Uterus (tissue), 4 donors: ENCODE results near the gene ZHX3. TPM values are rescaled to one million over a fixed set of nuclear protein-coding genes. Genes with fewer than 3 reads are reported as not detected.

ENCODE experiments used
- DNase-seq, 2 donors: peaks; one replicate each; pipeline ENCODE4 v3.0.0-alpha.2; 2019 to 2020
- H3K27ac ChIP-seq, 2 donors: fragments of 200-600 bp; sonication (generic); 1 replicate in 1 of 2; 2 replicates in 1 of 2; pipeline ENCODE4 v1.5.1; 2016 to 2018
- H3K27me3 ChIP-seq, 2 donors: fragments of 200-600 bp; sonication (generic); one replicate each; pipeline ENCODE4 v1.5.1; 2018 to 2019; ENCODE audit warnings: control low read depth in 1 of 2
- H3K36me3 ChIP-seq, 2 donors: fragments of 200-600 bp; sonication (generic); one replicate each; pipeline ENCODE4 v1.5.1; 2019; ENCODE audit warnings: control low read depth in 1 of 2
- H3K4me1 ChIP-seq, 2 donors: fragments of 200-600 bp; sonication (generic); one replicate each; pipeline ENCODE4 v1.5.1; 2018 to 2019; ENCODE audit warnings: control low read depth in 1 of 2
- H3K4me3 ChIP-seq, 2 donors: fragments of 200-600 bp; sonication (generic); 1 replicate in 1 of 2; 2 replicates in 1 of 2; pipeline ENCODE4 v1.5.1; 2018 to 2019; ENCODE audit warnings: mild to moderate bottlenecking in 1 of 2
- H3K9me3 ChIP-seq, 2 donors: fragments of 200-600 bp; sonication (generic); one replicate each; pipeline ENCODE4 v1.5.1; 2019; ENCODE audit warnings: control low read depth in 1 of 2
- POLR2A ChIP-seq, 2 donors: fragments of 450-650 bp; IDR thresholded peaks; one replicate each; pipeline ENCODE4 v1.6.1; 2016; ENCODE audit warnings: antibody characterized with exemption in 2 of 2, mild to moderate bottlenecking in 1 of 2, moderate library complexity in 1 of 2
- intact Hi-C: fragments of 100-400 bp; cut with DNase I; formaldehyde crosslinking; loops from one replicate; pipeline ENCODE4 v1.15.1; 2023; ENCODE audit warnings: low total_unique reads
- total RNA-seq, 4 donors: library from RNA; depleted of rRNA in 3 of 4; stranded (reverse); fragments of >200 nt in 3 of 4; gene quantifications; one replicate each; pipeline versions ENCODE4 v1.1.0 to v1.2.4, GENCODE V29; 2014 to 2023
- TF ChIP-seq, protein P1 (sequence below), 4 experiments: fragments of 200-600 bp in 2 of 4; fragments of 450-650 bp in 2 of 4; sonication (generic) in 2 of 4; IDR thresholded peaks; one replicate each; pipeline ENCODE4 v1.5.1; 2016 to 2019; ENCODE audit warnings: antibody characterized with exemption in 4 of 4, mild to moderate bottlenecking in 2 of 4, moderate library complexity in 1 of 4
- donor health status: DM: yes; HTN: yes; CAD: no.

ZHX3 gene
- total RNA-seq, 4 donors from 2014 or later: 18.7 to 85.2 (median 25.0) TPM

DNA sequence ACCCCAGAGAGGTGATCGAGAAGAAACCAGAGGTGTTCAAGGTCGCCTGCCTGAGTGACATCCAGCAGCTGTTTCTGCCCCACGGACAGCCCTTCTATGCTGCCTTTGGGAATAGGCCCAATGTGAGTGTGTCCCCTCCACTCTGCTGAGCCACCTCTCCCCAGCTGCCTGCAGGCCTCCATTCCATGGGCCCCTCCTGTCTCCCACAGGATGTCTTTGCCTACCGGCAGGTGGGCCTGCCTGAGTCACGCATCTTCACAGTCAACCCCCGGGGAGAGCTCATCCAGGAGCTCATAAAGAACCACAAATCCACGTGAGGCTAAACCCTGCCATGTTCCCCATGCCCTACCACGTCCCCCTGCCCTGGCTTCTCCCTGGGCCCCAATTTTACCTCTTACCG lies 40.7 kb upstream of the ZHX3 start:
- Histone ChIP-seq H3K4me3 (no peak overlapping the region), H3K27ac (no peak overlapping the region), H3K27me3 (no peaks in the 10 kb centered on the region), H3K36me3 (no peaks in the 10 kb centered on the region), H3K9me3 (no peaks in the 10 kb centered on the region), H3K4me1 (no peaks in the 10 kb centered on the region)
- no peak for DNase-seq
- TF ChIP-seq POLR2A (IDR thresholded peaks at IDR 0.05): no peak
- TF ChIP-seq, protein P1, sequence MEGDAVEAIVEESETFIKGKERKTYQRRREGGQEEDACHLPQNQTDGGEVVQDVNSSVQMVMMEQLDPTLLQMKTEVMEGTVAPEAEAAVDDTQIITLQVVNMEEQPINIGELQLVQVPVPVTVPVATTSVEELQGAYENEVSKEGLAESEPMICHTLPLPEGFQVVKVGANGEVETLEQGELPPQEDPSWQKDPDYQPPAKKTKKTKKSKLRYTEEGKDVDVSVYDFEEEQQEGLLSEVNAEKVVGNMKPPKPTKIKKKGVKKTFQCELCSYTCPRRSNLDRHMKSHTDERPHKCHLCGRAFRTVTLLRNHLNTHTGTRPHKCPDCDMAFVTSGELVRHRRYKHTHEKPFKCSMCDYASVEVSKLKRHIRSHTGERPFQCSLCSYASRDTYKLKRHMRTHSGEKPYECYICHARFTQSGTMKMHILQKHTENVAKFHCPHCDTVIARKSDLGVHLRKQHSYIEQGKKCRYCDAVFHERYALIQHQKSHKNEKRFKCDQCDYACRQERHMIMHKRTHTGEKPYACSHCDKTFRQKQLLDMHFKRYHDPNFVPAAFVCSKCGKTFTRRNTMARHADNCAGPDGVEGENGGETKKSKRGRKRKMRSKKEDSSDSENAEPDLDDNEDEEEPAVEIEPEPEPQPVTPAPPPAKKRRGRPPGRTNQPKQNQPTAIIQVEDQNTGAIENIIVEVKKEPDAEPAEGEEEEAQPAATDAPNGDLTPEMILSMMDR (IDR thresholded peaks at IDR 0.05): no peak
- intact Hi-C loops: no loop called here

GRCh38 chr20:41357424-41358163 lies 40.1 kb upstream of the ZHX3 start:
- Histone ChIP-seq H3K36me3 (no peaks in the 10 kb centered on the region), H3K9me3 (no peaks in the 10 kb centered on the region), H3K4me1 (no peaks in the 10 kb centered on the region), H3K27ac (no peak overlapping the region), H3K4me3 (no peak overlapping the region), H3K27me3 (no peaks in the 10 kb centered on the region)
- DNase-seq: no peak
- intact Hi-C loops: no loop called here
- TF ChIP-seq POLR2A (IDR thresholded peaks at IDR 0.05): no peak
- TF ChIP-seq, protein P1 (IDR thresholded peaks at IDR 0.05): no peak

GRCh38 chr20:41356951-41357350 lies 39.4 kb upstream of the ZHX3 start:
- no peaks in the 10 kb centered on the region for H3K9me3 ChIP-seq
- no peaks in the 10 kb centered on the region for H3K27me3 ChIP-seq
- DNase-seq: no peak
- H3K4me1 ChIP-seq: no peaks in the 10 kb centered on the region
- intact Hi-C loops: no loop called here
- no peaks in the 10 kb centered on the region for H3K36me3 ChIP-seq
- no peak overlapping the region for H3K4me3 ChIP-seq
- H3K27ac ChIP-seq: no peak overlapping the region
- TF ChIP-seq POLR2A (IDR thresholded peaks at IDR 0.05): no peak
- TF ChIP-seq, protein P1 (IDR thresholded peaks at IDR 0.05): no peak

DNA sequence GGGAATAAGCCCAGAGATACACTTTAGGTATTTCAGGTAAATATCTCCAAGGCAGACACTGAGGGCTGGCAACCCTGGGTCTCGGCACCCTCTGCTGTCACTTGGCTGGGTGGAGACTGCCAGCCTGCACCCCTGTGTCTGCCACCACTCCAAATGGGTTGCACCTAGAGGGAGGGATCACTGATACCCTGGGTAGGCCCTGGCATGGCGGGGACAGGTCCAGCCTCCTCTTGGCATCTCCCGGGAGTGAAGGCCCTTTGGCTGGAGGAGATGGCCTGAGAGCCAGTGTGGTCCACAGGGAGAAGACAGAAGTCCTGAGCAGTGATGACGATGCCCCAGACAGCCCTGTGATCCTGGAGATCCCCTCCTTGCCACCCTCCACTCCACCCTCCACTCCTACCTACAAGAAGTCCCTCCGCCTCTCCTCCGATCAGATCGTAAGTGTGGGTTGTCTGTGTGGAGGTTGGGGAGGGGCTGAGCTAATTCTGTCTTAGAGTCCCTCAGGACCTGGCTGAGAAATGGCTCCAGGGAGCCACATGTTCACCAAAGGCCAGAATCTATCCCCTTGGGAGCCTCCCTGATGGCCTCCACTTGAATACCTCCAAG lies 38.2 kb upstream of the ZHX3 start:
- Histone ChIP-seq H3K27ac (no peak overlapping the region), H3K9me3 (no peaks in the 10 kb centered on the region), H3K4me1 (no peaks in the 10 kb centered on the region), H3K4me3 (no peak overlapping the region), H3K36me3 (no peaks in the 10 kb centered on the region), H3K27me3 (no peaks in the 10 kb centered on the region)
- DNase-seq: no peak
- intact Hi-C loops: no loop called here
- TF ChIP-seq POLR2A (IDR thresholded peaks at IDR 0.05): no peak
- TF ChIP-seq, protein P1 (IDR thresholded peaks at IDR 0.05): no peak

GRCh38 chr20:41355192-41355591 lies 37.7 kb upstream of the ZHX3 start:
- Histone ChIP-seq H3K9me3 (no peaks in the 10 kb centered on the region), H3K27me3 (no peaks in the 10 kb centered on the region), H3K36me3 (no peaks in the 10 kb centered on the region), H3K4me1 (no peaks in the 10 kb centered on the region), H3K4me3 (no peak overlapping the region), H3K27ac (no peak overlapping the region)
- no peak for DNase-seq
- intact Hi-C loops: no loop called here
- TF ChIP-seq, protein P1 (IDR thresholded peaks at IDR 0.05): no peak
- no peak for TF ChIP-seq POLR2A (IDR thresholded peaks at IDR 0.05)
